ENCODE results near the gene SPRYD4. TPM values are rescaled to one million over a fixed set of nuclear protein-coding genes. Genes with fewer than 3 reads are reported as not detected.

Gene SPRYD4
- total RNA-seq, 1 experiment from 2014 or later, result 4.2 TPM

DNA sequence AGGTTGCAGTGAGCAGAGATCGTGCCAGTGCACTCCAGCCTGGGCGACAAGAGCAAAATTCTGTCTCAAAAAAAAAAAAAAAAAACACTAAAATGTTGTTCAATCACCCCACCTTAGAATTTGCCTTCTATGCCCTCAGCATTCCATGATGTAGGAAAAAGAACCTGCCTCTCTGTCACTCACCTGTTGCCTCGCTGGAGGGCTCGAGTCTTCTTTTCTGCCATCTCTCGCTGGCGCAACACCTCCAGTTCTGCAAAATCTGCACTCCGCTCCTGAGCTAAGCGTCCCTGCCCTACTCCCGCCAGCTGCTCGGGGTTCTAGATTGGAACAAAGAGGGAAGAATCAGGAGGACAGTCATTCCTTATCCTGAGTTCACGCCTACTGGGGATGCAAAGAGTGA is 37.1 kb upstream of the SPRYD4 start:
- Mint-ChIP-seq H3K4me3 (no peak overlapping the region), H3K9me3 (no peaks in the 10 kb centered on the region), H3K36me3 (peaks cover 41% of the 10 kb centered on the region), H3K27ac (no peak overlapping the region), H3K27me3 (ENCODE audit: low read depth) (no peaks in the 10 kb centered on the region), H3K4me1 (no peaks in the 10 kb centered on the region)
- DNase-seq (ENCODE audit: low spot score) (no peak), ATAC-seq (no peak)
- ChIA-PET CTCF (interaction anchor here (1.2 kb wide), 1 partner anchor 33 kb away, joined by 3 read pairs; no protein-coding TSS in a partner anchor), POLR2A (interaction anchor here (0.7 kb wide), 1 partner anchor 165 kb away, joined by 5 read pairs; no protein-coding TSS in a partner anchor)
- no peak for TF ChIP-seq IRF2 (CRISPR knock-in tag; IDR thresholded peaks at IDR 0.05; ENCODE audit: borderline replicate concordance, low read depth)
- TF ChIP-seq, protein P1, sequence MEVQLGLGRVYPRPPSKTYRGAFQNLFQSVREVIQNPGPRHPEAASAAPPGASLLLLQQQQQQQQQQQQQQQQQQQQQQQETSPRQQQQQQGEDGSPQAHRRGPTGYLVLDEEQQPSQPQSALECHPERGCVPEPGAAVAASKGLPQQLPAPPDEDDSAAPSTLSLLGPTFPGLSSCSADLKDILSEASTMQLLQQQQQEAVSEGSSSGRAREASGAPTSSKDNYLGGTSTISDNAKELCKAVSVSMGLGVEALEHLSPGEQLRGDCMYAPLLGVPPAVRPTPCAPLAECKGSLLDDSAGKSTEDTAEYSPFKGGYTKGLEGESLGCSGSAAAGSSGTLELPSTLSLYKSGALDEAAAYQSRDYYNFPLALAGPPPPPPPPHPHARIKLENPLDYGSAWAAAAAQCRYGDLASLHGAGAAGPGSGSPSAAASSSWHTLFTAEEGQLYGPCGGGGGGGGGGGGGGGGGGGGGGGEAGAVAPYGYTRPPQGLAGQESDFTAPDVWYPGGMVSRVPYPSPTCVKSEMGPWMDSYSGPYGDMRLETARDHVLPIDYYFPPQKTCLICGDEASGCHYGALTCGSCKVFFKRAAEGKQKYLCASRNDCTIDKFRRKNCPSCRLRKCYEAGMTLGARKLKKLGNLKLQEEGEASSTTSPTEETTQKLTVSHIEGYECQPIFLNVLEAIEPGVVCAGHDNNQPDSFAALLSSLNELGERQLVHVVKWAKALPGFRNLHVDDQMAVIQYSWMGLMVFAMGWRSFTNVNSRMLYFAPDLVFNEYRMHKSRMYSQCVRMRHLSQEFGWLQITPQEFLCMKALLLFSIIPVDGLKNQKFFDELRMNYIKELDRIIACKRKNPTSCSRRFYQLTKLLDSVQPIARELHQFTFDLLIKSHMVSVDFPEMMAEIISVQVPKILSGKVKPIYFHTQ (CRISPR knock-in tag; IDR thresholded peaks at IDR 0.05), result no peak
- no peak for TF ChIP-seq JUN (CRISPR knock-in tag; IDR thresholded peaks at IDR 0.05)
- TF ChIP-seq, protein P2, sequence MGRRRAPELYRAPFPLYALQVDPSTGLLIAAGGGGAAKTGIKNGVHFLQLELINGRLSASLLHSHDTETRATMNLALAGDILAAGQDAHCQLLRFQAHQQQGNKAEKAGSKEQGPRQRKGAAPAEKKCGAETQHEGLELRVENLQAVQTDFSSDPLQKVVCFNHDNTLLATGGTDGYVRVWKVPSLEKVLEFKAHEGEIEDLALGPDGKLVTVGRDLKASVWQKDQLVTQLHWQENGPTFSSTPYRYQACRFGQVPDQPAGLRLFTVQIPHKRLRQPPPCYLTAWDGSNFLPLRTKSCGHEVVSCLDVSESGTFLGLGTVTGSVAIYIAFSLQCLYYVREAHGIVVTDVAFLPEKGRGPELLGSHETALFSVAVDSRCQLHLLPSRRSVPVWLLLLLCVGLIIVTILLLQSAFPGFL (CRISPR knock-in tag; IDR thresholded peaks at IDR 0.05; ENCODE audit: borderline replicate concordance), result no peak
- TF ChIP-seq ZNF263 (CRISPR knock-in tag; IDR thresholded peaks at IDR 0.05; ENCODE audit: low read depth), result no peak
- TF ChIP-seq, protein P3, sequence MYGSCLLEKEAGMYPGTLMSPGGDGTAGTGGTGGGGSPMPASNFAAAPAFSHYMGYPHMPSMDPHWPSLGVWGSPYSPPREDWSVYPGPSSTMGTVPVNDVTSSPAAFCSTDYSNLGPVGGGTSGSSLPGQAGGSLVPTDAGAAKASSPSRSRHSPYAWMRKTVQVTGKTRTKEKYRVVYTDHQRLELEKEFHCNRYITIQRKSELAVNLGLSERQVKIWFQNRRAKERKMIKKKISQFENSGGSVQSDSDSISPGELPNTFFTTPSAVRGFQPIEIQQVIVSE (CRISPR knock-in tag; IDR thresholded peaks at IDR 0.05; ENCODE audit: borderline replicate concordance), result no peak
- TF ChIP-seq, protein P4, sequence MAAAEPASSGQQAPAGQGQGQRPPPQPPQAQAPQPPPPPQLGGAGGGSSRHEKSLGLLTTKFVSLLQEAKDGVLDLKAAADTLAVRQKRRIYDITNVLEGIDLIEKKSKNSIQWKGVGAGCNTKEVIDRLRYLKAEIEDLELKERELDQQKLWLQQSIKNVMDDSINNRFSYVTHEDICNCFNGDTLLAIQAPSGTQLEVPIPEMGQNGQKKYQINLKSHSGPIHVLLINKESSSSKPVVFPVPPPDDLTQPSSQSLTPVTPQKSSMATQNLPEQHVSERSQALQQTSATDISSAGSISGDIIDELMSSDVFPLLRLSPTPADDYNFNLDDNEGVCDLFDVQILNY (CRISPR knock-in tag; IDR thresholded peaks at IDR 0.05), result no peak
- no peak for TF ChIP-seq SMAD3 (CRISPR knock-in tag; IDR thresholded peaks at IDR 0.05; ENCODE audit: borderline replicate concordance)
- TF ChIP-seq MYBL2 (CRISPR knock-in tag; IDR thresholded peaks at IDR 0.05), result no peak
- TF ChIP-seq, protein P5, sequence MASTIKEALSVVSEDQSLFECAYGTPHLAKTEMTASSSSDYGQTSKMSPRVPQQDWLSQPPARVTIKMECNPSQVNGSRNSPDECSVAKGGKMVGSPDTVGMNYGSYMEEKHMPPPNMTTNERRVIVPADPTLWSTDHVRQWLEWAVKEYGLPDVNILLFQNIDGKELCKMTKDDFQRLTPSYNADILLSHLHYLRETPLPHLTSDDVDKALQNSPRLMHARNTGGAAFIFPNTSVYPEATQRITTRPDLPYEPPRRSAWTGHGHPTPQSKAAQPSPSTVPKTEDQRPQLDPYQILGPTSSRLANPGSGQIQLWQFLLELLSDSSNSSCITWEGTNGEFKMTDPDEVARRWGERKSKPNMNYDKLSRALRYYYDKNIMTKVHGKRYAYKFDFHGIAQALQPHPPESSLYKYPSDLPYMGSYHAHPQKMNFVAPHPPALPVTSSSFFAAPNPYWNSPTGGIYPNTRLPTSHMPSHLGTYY (CRISPR knock-in tag; IDR thresholded peaks at IDR 0.05), result no peak
- TF ChIP-seq TP53 (CRISPR knock-in tag; IDR thresholded peaks at IDR 0.05), result no peak
- no peak for TF ChIP-seq TEAD4 (CRISPR knock-in tag; IDR thresholded peaks at IDR 0.05)
- TF ChIP-seq FOXJ3 (CRISPR knock-in tag; IDR thresholded peaks at IDR 0.05; ENCODE audit: borderline replicate concordance), result no peak
- TF ChIP-seq SP1 (CRISPR knock-in tag; conservative IDR thresholded peaks at IDR 0.05), result no peak
- TF ChIP-seq NFATC4 (CRISPR knock-in tag; IDR thresholded peaks at IDR 0.05), result no peak
- TF ChIP-seq, protein P6, sequence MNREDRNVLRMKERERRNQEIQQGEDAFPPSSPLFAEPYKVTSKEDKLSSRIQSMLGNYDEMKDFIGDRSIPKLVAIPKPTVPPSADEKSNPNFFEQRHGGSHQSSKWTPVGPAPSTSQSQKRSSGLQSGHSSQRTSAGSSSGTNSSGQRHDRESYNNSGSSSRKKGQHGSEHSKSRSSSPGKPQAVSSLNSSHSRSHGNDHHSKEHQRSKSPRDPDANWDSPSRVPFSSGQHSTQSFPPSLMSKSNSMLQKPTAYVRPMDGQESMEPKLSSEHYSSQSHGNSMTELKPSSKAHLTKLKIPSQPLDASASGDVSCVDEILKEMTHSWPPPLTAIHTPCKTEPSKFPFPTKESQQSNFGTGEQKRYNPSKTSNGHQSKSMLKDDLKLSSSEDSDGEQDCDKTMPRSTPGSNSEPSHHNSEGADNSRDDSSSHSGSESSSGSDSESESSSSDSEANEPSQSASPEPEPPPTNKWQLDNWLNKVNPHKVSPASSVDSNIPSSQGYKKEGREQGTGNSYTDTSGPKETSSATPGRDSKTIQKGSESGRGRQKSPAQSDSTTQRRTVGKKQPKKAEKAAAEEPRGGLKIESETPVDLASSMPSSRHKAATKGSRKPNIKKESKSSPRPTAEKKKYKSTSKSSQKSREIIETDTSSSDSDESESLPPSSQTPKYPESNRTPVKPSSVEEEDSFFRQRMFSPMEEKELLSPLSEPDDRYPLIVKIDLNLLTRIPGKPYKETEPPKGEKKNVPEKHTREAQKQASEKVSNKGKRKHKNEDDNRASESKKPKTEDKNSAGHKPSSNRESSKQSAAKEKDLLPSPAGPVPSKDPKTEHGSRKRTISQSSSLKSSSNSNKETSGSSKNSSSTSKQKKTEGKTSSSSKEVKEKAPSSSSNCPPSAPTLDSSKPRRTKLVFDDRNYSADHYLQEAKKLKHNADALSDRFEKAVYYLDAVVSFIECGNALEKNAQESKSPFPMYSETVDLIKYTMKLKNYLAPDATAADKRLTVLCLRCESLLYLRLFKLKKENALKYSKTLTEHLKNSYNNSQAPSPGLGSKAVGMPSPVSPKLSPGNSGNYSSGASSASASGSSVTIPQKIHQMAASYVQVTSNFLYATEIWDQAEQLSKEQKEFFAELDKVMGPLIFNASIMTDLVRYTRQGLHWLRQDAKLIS (CRISPR knock-in tag; IDR thresholded peaks at IDR 0.05; ENCODE audit: borderline replicate concordance), result no peak
- TF ChIP-seq, protein P7, sequence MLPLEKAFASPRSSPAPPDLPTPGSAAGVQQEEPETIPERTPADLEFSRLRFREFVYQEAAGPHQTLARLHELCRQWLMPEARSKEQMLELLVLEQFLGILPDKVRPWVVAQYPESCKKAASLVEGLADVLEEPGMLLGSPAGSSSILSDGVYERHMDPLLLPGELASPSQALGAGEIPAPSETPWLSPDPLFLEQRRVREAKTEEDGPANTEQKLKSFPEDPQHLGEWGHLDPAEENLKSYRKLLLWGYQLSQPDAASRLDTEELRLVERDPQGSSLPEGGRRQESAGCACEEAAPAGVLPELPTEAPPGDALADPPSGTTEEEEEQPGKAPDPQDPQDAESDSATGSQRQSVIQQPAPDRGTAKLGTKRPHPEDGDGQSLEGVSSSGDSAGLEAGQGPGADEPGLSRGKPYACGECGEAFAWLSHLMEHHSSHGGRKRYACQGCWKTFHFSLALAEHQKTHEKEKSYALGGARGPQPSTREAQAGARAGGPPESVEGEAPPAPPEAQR (CRISPR knock-in tag; IDR thresholded peaks at IDR 0.05), result no peak
- TF ChIP-seq, protein P8, sequence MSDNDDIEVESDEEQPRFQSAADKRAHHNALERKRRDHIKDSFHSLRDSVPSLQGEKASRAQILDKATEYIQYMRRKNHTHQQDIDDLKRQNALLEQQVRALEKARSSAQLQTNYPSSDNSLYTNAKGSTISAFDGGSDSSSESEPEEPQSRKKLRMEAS (CRISPR knock-in tag; IDR thresholded peaks at IDR 0.05), result no peak
